ENCODE results near the gene NOS2. TPM values are rescaled to one million over a fixed set of nuclear protein-coding genes. Genes with fewer than 3 reads are reported as not detected.

NOS2 gene
- total RNA-seq, 4 donors from 2014 or later = 0.57 to 1.1 (median 0.59) TPM; not detected in 1

DNA sequence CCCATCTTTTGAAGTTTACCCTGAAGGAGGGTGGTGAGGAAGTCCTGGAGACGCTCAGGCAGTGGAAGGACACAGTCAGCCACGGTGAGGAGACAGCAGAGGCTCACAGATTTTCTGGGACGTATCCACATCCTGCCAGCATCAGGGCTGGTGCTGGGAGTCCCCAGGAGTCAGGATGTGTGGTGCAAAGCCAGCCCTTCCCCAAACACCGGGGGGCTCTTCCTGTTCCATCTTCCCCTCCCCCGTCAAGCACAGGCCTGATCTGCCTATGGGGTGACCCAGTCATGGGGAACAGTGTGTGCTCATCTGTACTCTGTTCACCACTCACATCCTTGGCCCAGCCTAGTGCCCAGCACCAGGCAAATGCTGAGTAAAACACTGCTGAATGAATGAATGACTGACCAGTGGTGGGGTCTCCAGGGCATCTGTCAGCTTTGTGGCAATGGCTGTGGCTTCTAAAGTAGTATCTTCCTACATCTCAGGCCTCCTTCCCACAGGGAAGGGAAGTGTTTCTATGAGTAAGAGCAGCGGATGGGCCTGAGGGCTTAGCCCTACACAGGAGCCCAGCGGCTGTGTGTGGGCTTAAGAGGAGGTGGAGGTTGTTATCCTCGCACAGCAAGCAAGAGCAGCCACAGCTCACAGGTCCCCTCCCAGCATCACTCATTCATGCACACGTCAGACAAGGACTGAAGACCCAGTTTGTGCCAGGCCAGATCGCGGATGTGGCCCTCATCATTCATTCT, 23.3 kb downstream of the NOS2 start:
- 65 to 71% methylated on average over 11 of the region's 11 CpGs for whole genome bisulfite sequencing, 2 donors
- no peak for TF ChIP-seq POLR2A (IDR thresholded peaks at IDR 0.05)
- TF ChIP-seq, protein P1, sequence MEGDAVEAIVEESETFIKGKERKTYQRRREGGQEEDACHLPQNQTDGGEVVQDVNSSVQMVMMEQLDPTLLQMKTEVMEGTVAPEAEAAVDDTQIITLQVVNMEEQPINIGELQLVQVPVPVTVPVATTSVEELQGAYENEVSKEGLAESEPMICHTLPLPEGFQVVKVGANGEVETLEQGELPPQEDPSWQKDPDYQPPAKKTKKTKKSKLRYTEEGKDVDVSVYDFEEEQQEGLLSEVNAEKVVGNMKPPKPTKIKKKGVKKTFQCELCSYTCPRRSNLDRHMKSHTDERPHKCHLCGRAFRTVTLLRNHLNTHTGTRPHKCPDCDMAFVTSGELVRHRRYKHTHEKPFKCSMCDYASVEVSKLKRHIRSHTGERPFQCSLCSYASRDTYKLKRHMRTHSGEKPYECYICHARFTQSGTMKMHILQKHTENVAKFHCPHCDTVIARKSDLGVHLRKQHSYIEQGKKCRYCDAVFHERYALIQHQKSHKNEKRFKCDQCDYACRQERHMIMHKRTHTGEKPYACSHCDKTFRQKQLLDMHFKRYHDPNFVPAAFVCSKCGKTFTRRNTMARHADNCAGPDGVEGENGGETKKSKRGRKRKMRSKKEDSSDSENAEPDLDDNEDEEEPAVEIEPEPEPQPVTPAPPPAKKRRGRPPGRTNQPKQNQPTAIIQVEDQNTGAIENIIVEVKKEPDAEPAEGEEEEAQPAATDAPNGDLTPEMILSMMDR (IDR thresholded peaks at IDR 0.05) = no peak
- intact Hi-C loops (cut with DNase I; ENCODE audit: low total_unique reads) = no loop called here
- no peak for DNase-seq (ENCODE audit: low spot score in 2 of 2)
- no peak overlapping the region for H3K4me3 ChIP-seq (ENCODE audit: low read depth, poor library complexity, severe bottlenecking)

DNA sequence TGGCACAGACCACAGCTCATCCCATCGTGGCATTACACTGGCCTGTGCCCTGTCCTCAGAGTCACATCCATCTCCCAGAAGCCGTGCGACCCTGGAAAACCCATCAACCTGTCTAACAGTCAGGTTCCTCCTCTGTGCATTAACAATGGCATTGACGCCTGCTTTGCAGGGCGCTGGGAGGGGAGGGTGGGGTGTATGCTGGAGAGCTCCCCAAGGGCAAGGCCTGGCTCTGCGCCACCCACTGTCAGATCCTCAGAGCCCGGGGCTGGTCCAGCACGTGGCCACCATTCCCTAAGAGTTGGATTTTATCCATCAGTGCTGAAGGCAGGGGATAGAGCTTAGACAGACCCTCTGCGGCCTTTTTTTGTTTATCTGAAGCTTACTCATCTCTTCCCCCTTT, 28.7 kb downstream of the NOS2 start:
- intact Hi-C loops (cut with DNase I; ENCODE audit: low total_unique reads) = no loop called here
- H3K4me3 ChIP-seq (ENCODE audit: low read depth, poor library complexity, severe bottlenecking) = no peak overlapping the region
- TF ChIP-seq POLR2A (IDR thresholded peaks at IDR 0.05) = no peak
- TF ChIP-seq, protein P1 (IDR thresholded peaks at IDR 0.05) = no peak
- 79 to 82% methylated on average over 7 to 9 of the region's 9 CpGs for WGBS, 2 donors
- no peak for DNase-seq (ENCODE audit: low spot score in 2 of 2)

DNA sequence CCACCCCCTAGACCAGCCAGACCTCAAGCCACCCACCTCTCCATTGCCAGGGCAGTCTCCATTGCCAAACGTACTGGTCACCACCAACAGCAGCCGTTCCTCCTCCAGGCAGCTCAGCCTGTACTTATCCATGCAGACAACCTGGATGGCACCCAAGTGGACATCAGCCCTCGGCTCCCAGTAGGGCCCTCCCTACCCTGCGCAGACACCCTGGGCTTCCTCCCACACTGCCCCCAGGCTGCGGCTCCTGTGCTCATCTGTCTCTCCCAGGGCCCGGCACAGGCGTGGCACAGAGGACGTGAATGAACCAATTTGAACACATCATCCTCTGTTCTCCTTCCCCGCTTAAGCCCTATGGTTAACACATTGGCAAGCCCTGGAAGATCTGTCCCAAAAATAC, 29.5 kb downstream of the NOS2 start:
- H3K4me3 ChIP-seq (ENCODE audit: low read depth, poor library complexity, severe bottlenecking) = no peak overlapping the region
- no peak for DNase-seq (ENCODE audit: low spot score in 2 of 2)
- intact Hi-C loops (cut with DNase I; ENCODE audit: low total_unique reads) = no loop called here
- 78 to 81% methylated on average over 9 of the region's 9 CpGs for WGBS, 2 donors
- no peak for TF ChIP-seq POLR2A (IDR thresholded peaks at IDR 0.05)
- TF ChIP-seq, protein P1 (IDR thresholded peaks at IDR 0.05) = no peak

DNA sequence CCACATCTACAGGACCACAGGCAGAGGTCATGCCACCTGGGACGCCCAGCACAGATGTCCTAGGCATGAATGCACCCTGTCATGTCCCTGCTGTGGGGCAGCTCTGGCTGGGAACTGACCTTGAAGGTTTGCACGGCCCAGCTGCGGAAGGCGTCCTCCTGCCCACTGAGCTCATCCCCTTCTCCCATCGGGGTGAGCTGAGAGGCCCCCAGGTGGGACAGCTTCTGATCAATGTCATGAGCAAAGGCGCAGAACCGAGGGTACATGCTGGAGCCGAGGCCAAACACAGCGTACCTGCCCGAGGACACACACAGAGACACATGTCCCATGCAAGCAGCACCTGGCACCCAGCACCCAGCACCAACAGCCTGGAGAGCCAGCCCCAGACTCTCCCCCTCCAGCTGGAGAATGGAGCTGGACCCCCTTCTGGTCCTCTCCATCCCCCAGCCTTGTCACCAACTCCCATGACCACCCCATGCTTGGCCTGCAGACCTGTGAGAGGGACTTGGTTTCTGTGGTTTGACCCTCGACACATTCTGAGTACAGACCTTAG, 31.4 kb downstream of the NOS2 start:
- no peak for TF ChIP-seq POLR2A (IDR thresholded peaks at IDR 0.05)
- TF ChIP-seq, protein P1 (IDR thresholded peaks at IDR 0.05) = no peak
- intact Hi-C loops (cut with DNase I; ENCODE audit: low total_unique reads) = no loop called here
- H3K4me3 ChIP-seq (ENCODE audit: low read depth, poor library complexity, severe bottlenecking) = no peak overlapping the region
- DNase-seq (ENCODE audit: low spot score in 2 of 2) = no peak
- WGBS, 2 donors = 87 to 91% methylated on average over 11 of the region's 11 CpGs

DNA sequence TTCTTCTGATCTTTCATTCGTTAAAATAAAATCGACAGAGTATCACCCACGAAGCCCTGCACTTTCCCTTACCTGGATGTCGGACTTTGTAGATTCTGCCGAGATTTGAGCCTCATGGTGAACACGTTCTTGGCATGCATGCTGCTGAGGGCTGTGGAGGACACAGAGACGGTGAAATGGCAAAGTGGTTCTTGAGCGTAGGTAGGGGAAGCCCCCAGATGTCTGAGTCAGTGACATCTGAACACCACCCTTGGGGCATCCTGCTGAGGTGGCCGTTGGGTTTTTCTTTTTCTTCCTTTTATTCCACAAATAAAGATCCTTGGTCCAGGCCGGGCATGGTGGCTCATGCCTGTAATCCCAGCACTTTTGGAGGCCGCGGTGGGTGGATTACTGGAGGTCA, 33.9 kb downstream of the NOS2 start:
- intact Hi-C loops (cut with DNase I; ENCODE audit: low total_unique reads) = no loop called here
- TF ChIP-seq POLR2A (IDR thresholded peaks at IDR 0.05) = no peak
- TF ChIP-seq, protein P1 (IDR thresholded peaks at IDR 0.05) = no peak
- H3K4me3 ChIP-seq (ENCODE audit: low read depth, poor library complexity, severe bottlenecking) = no peak overlapping the region
- no peak for DNase-seq (ENCODE audit: low spot score in 2 of 2)
- WGBS, 2 donors = 90% methylated on average over 12 of the region's 12 CpGs

Measured in lower leg skin (tissue), 4 donors.